Suprapubic skin (tissue), 3 donors: ENCODE results near the gene USP19.

ENCODE experiments used
- CTCF ChIP-seq, 2 donors: fragments of 200-600 bp in 1 of 2; fragments of 450-650 bp in 1 of 2; sonication (generic) in 1 of 2; IDR thresholded peaks; one replicate each; pipeline ENCODE4 v1.5.1; 2016 to 2019; ENCODE audit warnings: antibody characterized with exemption in 2 of 2, mild to moderate bottlenecking in 1 of 2, moderate library complexity in 1 of 2
- EP300 ChIP-seq: sonication (generic); formaldehyde crosslinking; IDR thresholded peaks from one replicate; pipeline ENCODE4 v1.6.1; 2017; ENCODE audit warnings: antibody characterized with exemption
- POLR2A ChIP-seq, 2 donors: fragments of 450-650 bp; IDR thresholded peaks; one replicate each; pipeline ENCODE4 v1.6.1; 2017; ENCODE audit warnings: antibody characterized with exemption in 2 of 2, mild to moderate bottlenecking in 2 of 2, moderate library complexity in 2 of 2

GRCh38 chr3:49132073-49132436 is 11.4 kb upstream of the USP19 start:
- no peak for TF ChIP-seq CTCF (IDR thresholded peaks at IDR 0.05)
- no peak for TF ChIP-seq POLR2A (IDR thresholded peaks at IDR 0.05)
- TF ChIP-seq EP300: no peak
